HG03196 (cell line): ENCODE data around the gene AKAP1.

ENCODE experiments used
- ATAC-seq: cut with Tn5 transposase; IDR thresholded peaks from one replicate; pipeline ENCODE4 v1.9.1; 2021; ENCODE audit not compliant: unreplicated experiment

The AKAP1 gene

DNA sequence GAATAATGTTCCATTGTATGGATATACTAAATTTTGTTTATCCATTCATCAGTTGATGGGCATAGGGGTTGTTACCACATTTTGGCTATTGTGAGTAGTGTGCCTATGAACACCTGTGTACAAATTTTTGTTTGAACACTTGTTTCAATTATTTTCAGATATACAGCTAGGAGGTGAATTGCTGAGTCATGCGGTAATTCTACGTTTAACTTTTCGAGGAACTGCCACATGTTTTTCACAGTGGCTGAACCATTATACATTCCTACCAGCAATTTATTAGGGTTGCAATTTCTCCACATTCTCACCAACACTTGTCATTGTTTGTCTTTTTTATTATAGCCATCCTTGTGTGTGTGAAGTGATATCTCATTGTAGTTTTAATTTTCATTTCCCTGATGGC, 75.6 kb downstream of the AKAP1 start:
- ATAC-seq: no peak

DNA sequence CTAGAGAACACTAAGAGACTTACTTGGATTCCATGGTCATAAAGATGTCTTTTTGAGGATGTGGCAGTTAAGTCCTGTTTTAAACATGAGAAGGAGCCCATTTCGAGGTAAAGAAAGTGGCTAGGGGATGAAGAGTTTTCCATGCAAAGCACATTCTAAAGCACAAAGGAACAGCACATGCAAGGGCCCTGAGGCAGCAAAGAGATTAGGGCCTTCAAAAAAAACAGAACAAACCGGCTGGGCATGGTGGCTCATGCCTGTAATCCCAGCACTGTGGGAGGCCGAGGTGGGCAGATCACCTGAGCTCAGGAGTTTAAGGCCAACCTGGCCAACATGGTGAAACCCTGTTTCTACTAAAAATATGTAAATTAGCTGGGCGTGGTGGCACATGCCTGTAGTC, 79.8 kb downstream of the AKAP1 start:
- no peak for ATAC-seq

DNA sequence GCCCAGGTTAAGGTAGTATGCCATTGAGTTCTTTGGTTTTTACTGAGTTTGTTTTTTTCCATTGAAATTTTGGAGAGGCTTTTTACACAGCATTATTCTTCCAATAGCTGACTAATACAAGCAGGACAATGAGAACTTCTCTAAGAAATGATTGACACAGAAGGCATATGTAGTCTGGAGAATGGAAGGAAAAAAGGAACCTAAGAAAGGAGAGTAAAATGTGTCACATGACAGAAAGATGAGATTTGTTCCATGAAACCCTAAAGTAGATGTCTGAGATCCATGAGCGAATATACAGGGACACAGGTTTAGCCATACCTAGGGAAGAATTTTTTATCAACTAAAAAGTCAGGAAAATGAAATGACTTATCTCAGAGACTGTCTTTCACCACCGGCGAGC, 80.7 kb downstream of the AKAP1 start:
- ATAC-seq: no peak

DNA sequence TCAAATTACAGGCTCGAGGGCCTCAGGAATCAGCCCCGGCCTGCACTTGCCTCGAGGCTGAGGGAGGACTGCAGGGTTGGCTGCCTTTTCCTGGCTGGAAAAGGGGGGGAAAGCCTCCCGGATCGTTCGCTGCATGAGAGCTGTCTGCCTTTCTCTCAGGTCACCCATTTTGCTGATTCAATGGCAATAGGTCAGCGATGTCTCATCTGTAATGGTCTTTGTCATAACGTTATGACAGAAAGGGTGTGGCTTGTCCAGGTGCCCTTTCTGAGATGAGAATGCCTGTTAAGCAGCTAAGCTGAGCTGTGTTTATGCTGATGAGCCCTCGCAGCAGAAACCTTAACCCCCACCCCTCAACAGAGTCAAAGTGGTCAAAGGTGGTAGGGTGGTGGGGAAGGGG, 81.8 kb downstream of the AKAP1 start:
- no peak for ATAC-seq

DNA sequence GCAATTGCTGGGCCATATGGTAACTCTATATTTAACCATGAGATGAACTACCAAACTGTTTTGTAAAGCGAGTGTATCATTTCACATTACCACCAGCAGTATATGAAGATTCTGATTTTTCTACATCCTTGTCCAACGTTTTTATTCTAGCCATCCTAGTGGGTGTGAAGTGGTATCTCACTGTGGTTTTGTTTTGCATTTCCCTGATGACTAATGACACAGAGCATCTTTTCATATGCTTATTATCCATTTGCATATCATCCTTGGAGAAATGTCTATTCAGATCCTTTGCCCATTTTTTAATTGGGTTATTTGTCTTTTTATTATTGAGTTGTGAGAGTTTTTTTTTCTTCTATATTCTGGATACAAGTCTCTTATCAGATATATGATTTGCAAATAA, 83.6 kb downstream of the AKAP1 start:
- no peak for ATAC-seq

DNA sequence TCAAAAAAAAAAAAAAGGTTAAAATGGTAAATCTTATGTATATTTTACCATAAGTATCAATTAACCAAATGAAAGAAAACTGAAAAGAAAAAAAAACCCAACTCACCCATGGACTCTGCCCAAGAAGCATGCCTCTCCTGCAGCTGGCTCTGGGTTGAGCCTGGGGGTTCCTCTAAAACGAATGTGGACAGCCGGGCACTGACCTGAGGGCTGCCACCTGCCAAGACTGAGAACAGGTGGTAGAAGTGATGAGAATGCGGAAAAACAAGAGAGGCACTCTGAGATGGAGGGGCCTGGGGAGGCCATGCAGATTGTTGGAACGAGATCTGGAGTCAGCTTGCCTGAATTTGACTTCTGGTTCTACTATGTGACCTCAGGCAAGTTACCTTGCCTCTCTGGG, 85.8 kb downstream of the AKAP1 start:
- no peak for ATAC-seq
